Hepatocyte (in vitro differentiated cells): Measurements from ENCODE around the gene DAAM2.

Experiments used
- EZH2 ChIP-seq: fragments of 200-600 bp; sonication (generic); IDR thresholded peaks from 2 replicates; pipeline ENCODE4 v1.6.1; 2016; ENCODE audit warnings: antibody characterized with exemption, mild to moderate bottlenecking, borderline replicate concordance
- TF ChIP-seq, protein P1 (sequence below): fragments of 200-600 bp; sonication (generic); IDR thresholded peaks from 2 replicates; pipeline ENCODE4 v1.5.1; 2016; ENCODE audit warnings: antibody characterized with exemption, mild to moderate bottlenecking; ENCODE audit not compliant: poor library complexity

DNA sequence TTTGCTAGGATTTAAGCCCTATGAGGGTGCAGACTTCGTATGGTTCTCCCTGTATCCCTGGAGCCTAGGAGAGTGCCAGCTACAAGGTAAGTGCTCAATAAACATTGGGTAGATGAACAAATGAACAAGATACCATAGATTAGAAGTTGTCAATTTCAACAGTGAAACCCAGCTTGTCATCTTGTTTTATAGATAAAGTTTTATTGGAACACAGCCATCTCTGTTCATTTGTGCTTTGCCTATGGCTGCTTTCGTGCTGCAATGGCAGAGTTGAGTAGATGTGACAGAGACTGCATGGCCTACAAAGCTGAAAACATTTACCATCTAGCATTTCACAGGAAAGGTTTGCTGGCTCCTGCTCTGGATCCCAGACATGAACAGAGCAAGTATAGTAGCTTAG lies 5.6 kb downstream of the DAAM2 start:
- TF ChIP-seq, protein P1, sequence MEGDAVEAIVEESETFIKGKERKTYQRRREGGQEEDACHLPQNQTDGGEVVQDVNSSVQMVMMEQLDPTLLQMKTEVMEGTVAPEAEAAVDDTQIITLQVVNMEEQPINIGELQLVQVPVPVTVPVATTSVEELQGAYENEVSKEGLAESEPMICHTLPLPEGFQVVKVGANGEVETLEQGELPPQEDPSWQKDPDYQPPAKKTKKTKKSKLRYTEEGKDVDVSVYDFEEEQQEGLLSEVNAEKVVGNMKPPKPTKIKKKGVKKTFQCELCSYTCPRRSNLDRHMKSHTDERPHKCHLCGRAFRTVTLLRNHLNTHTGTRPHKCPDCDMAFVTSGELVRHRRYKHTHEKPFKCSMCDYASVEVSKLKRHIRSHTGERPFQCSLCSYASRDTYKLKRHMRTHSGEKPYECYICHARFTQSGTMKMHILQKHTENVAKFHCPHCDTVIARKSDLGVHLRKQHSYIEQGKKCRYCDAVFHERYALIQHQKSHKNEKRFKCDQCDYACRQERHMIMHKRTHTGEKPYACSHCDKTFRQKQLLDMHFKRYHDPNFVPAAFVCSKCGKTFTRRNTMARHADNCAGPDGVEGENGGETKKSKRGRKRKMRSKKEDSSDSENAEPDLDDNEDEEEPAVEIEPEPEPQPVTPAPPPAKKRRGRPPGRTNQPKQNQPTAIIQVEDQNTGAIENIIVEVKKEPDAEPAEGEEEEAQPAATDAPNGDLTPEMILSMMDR: no peak
- no peak for TF ChIP-seq EZH2
